ENCODE measurements around the gene POU2AF1.

The POU2AF1 gene

GRCh38 chr11:111386611-111387150 lies 7.6 kb upstream of the POU2AF1 start:
- TF ChIP-seq POLR2A (IDR thresholded peaks at IDR 0.05; ENCODE audit: low read depth, low read length): no peak
- no peak for FAIRE-seq
- no peak for DNase-seq (ENCODE audit: insufficient read length, low spot score)

GRCh38 chr11:111384494-111384893 lies 5.4 kb upstream of the POU2AF1 start:
- DNase-seq (ENCODE audit: insufficient read length, low spot score) (no peak), FAIRE-seq (no peak)
- no peak for TF ChIP-seq POLR2A (IDR thresholded peaks at IDR 0.05; ENCODE audit: low read depth, low read length)

- no peak for DNase-seq (ENCODE audit: insufficient read length, low spot score)
- FAIRE-seq: no peak
- no peak for TF ChIP-seq POLR2A (IDR thresholded peaks at IDR 0.05; ENCODE audit: low read depth, low read length)
Measured at GRCh38 chr11:111382451-111382850, 3.4 kb upstream of the POU2AF1 start.

GRCh38 chr11:111379602-111380136 lies 594 bp upstream of the POU2AF1 start:
- FAIRE-seq (no peak), DNase-seq (ENCODE audit: insufficient read length, low spot score) (no peak)
- TF ChIP-seq POLR2A (IDR thresholded peaks at IDR 0.05; ENCODE audit: low read depth, low read length): no peak

- FAIRE-seq: no peak
- TF ChIP-seq POLR2A (IDR thresholded peaks at IDR 0.05; ENCODE audit: low read depth, low read length): no peak
- DNase-seq (ENCODE audit: insufficient read length, low spot score): no peak
Measured at GRCh38 chr11:111378185-111378860, 752 bp downstream of the POU2AF1 start.

GRCh38 chr11:111376181-111376871 lies 2.7 kb downstream of the POU2AF1 start:
- DNase-seq (ENCODE audit: insufficient read length, low spot score) (no peak), FAIRE-seq (no peak)
- TF ChIP-seq POLR2A (IDR thresholded peaks at IDR 0.05; ENCODE audit: low read depth, low read length): no peak

- no peak for TF ChIP-seq POLR2A (IDR thresholded peaks at IDR 0.05; ENCODE audit: low read depth, low read length)
- FAIRE-seq (no peak), DNase-seq (ENCODE audit: insufficient read length, low spot score) (no peak)
Measured at GRCh38 chr11:111373590-111373989, 5.5 kb downstream of the POU2AF1 start.

GRCh38 chr11:111372538-111372937 lies 6.5 kb downstream of the POU2AF1 start:
- DNase-seq (ENCODE audit: insufficient read length, low spot score) (no peak), FAIRE-seq (no peak)
- no peak for TF ChIP-seq POLR2A (IDR thresholded peaks at IDR 0.05; ENCODE audit: low read depth, low read length)

GRCh38 chr11:111370902-111371578 lies 8.0 kb downstream of the POU2AF1 start:
- no peak for TF ChIP-seq POLR2A (IDR thresholded peaks at IDR 0.05; ENCODE audit: low read depth, low read length)
- no peak for DNase-seq (ENCODE audit: insufficient read length, low spot score)
- FAIRE-seq: no peak

- FAIRE-seq (no peak), DNase-seq (ENCODE audit: insufficient read length, low spot score) (no peak)
- no peak for TF ChIP-seq POLR2A (IDR thresholded peaks at IDR 0.05; ENCODE audit: low read depth, low read length)
Measured at GRCh38 chr11:111370270-111370901, 8.7 kb downstream of the POU2AF1 start.

GRCh38 chr11:111368285-111368560 lies 10.9 kb downstream of the POU2AF1 start:
- FAIRE-seq (no peak), DNase-seq (ENCODE audit: insufficient read length, low spot score) (no peak)

GRCh38 chr11:111367411-111368284 lies 11.4 kb downstream of the POU2AF1 start:
- DNase-seq (ENCODE audit: insufficient read length, low spot score): no peak
- no peak for TF ChIP-seq POLR2A (IDR thresholded peaks at IDR 0.05; ENCODE audit: low read depth, low read length)
- no peak for FAIRE-seq

More at GRCh38 chr11:111368285-111368560, 10.9 kb downstream of the POU2AF1 start:
- no peak for TF ChIP-seq POLR2A (IDR thresholded peaks at IDR 0.05; ENCODE audit: low read depth, low read length)
